Measurements from ENCODE around the gene PNMA6A.

DNA sequence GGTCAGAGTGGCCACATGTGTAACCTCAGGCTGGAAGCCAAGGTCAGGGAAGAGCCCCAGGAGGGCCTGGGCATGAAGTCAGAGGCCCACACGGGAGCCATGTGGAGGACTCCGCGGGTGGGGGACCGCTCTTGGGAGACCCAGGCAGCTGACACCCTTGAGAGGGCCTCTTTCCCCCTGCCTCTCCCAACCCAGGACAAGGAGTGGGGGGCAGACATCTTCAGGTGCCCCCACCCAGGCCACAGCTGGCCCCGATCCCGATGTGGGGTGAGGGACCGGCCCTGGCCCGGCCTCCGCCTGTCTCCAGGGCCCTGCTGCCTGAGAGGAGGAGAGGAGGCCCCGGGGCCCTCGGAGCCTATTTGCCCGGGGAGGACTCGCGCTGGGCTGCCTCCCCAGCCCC is 3.1 kb downstream of the PNMA6A start:
- TF ChIP-seq, protein P1, sequence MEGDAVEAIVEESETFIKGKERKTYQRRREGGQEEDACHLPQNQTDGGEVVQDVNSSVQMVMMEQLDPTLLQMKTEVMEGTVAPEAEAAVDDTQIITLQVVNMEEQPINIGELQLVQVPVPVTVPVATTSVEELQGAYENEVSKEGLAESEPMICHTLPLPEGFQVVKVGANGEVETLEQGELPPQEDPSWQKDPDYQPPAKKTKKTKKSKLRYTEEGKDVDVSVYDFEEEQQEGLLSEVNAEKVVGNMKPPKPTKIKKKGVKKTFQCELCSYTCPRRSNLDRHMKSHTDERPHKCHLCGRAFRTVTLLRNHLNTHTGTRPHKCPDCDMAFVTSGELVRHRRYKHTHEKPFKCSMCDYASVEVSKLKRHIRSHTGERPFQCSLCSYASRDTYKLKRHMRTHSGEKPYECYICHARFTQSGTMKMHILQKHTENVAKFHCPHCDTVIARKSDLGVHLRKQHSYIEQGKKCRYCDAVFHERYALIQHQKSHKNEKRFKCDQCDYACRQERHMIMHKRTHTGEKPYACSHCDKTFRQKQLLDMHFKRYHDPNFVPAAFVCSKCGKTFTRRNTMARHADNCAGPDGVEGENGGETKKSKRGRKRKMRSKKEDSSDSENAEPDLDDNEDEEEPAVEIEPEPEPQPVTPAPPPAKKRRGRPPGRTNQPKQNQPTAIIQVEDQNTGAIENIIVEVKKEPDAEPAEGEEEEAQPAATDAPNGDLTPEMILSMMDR (IDR thresholded peaks at IDR 0.05): no peak
- TF ChIP-seq POLR2AphosphoS5 (IDR thresholded peaks at IDR 0.05; ENCODE audit: low read depth, low read length): no peak
